ENCODE measurements around the gene TIPRL.

The TIPRL gene

DNA sequence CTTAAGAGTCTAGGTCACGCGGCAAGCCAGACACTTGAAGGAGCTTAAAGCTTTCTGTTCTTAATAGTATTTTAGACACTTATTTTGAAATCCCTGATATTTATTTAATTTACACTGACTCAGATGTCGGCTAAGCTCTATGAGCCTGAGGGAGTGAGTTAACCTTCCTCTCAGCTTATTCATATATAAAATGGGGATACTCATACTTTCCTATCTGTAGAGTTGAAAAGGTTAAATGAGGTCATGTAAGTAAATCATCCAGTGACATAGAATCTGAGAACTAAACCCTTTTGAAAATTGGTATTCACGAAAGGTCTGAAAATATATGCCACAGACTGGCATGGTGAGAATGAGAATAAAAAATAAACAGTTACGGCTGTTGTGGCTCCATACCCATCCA lies 40.6 kb upstream of the TIPRL start:
- H3K4ac ChIP-seq (ENCODE audit: low read depth, low read length) = no peak overlapping the region
- H4K12ac ChIP-seq (ENCODE audit: low read depth, low read length) = no peak overlapping the region
- no peak overlapping the region for H3K27ac ChIP-seq (ENCODE audit: low read depth, low read length)
- no peak overlapping the region for H4K8ac ChIP-seq (ENCODE audit: low read depth, low read length)
- H2BK5ac ChIP-seq (ENCODE audit: low read depth, low read length, poor library complexity) = no peak overlapping the region
- H3K9me3 ChIP-seq (ENCODE audit: insufficient read depth, low read depth, low read length) = peaks cover 2% of the 10 kb centered on the region
- DNase-seq = no peak
- no peak overlapping the region for H4K91ac ChIP-seq (ENCODE audit: low read depth, low read length)
- no CpG with 5 or more reads among the region's 5 CpGs for WGBS (ENCODE audit: extremely low coverage, insufficient coverage, insufficient read length)
- H3K79me2 ChIP-seq (ENCODE audit: control insufficient read depth, insufficient read depth, low read length, poor library complexity) = peaks cover 4% of the 10 kb centered on the region
- peaks cover 0 to 7% of the 10 kb centered on the region in 2 experiments for H3K4me1 ChIP-seq (ENCODE audit: control insufficient read depth in 1 of 2, insufficient read depth in 2 of 2, low read length in 2 of 2)
- H3K4me2 ChIP-seq (ENCODE audit: low read length) = no peak overlapping the region
- H3K18ac ChIP-seq (ENCODE audit: low read length) = no peak overlapping the region
- H2AFZ ChIP-seq (ENCODE audit: insufficient read depth, low read length, poor library complexity) = no peak overlapping the region
- no peaks in the 10 kb centered on the region for H3K36me3 ChIP-seq (ENCODE audit: control insufficient read depth in 1 of 2, insufficient read depth in 2 of 2, low read length in 2 of 2)
- H2BK120ac ChIP-seq (ENCODE audit: insufficient read depth, low read length, poor library complexity) = no peak overlapping the region
- no peak overlapping the region for H3K14ac ChIP-seq (ENCODE audit: low read length)
- no peaks in the 10 kb centered on the region for H3K27me3 ChIP-seq (ENCODE audit: insufficient read depth, low read length)
- H2BK12ac ChIP-seq (ENCODE audit: low read length) = no peak overlapping the region
- no peak overlapping the region for H3K9ac ChIP-seq (ENCODE audit: low read length)
- no peak overlapping the region for H3K4me3 ChIP-seq (ENCODE audit: low read depth, low read length)
- peaks cover 13% of the 10 kb centered on the region for H3K79me1 ChIP-seq (ENCODE audit: low read length)
- no peak overlapping the region for H3K23ac ChIP-seq (ENCODE audit: low read length)
- H2AK5ac ChIP-seq (ENCODE audit: low read length) = no peak overlapping the region

- Histone ChIP-seq H3K4me3 (ENCODE audit: low read depth, low read length) (no peak overlapping the region), H3K4ac (ENCODE audit: low read depth, low read length) (no peak overlapping the region), H3K36me3 (ENCODE audit: control insufficient read depth in 1 of 2, insufficient read depth in 2 of 2, low read length in 2 of 2) (no peaks in the 10 kb centered on the region), H3K27me3 (ENCODE audit: insufficient read depth, low read length) (no peaks in the 10 kb centered on the region), H3K79me2 (ENCODE audit: control insufficient read depth, insufficient read depth, low read length, poor library complexity) (peaks cover 4% of the 10 kb centered on the region), H2AFZ (ENCODE audit: insufficient read depth, low read length, poor library complexity) (no peak overlapping the region), H2AK5ac (ENCODE audit: low read length) (no peak overlapping the region), H3K18ac (ENCODE audit: low read length) (no peak overlapping the region), H3K9me3 (ENCODE audit: insufficient read depth, low read depth, low read length) (peaks cover 2% of the 10 kb centered on the region), H2BK12ac (ENCODE audit: low read length) (no peak overlapping the region), H4K12ac (ENCODE audit: low read depth, low read length) (no peak overlapping the region), H3K23ac (ENCODE audit: low read length) (no peak overlapping the region), H3K14ac (ENCODE audit: low read length) (no peak overlapping the region), H3K9ac (ENCODE audit: low read length) (no peak overlapping the region), H4K91ac (ENCODE audit: low read depth, low read length) (no peak overlapping the region), H3K79me1 (ENCODE audit: low read length) (peaks cover 13% of the 10 kb centered on the region), H3K4me2 (ENCODE audit: low read length) (no peak overlapping the region), H3K27ac (ENCODE audit: low read depth, low read length) (no peak overlapping the region), H4K8ac (ENCODE audit: low read depth, low read length) (no peak overlapping the region), H2BK5ac (ENCODE audit: low read depth, low read length, poor library complexity) (no peak overlapping the region), H3K4me1 (ENCODE audit: control insufficient read depth in 1 of 2, insufficient read depth in 2 of 2, low read length in 2 of 2) (peaks cover 0 to 7% of the 10 kb centered on the region in 2 experiments), H2BK120ac (ENCODE audit: insufficient read depth, low read length, poor library complexity) (no peak overlapping the region)
- no peak for DNase-seq
Observed at GRCh38 chr1:168139070-168139469, 39.7 kb upstream of the TIPRL start.

DNA sequence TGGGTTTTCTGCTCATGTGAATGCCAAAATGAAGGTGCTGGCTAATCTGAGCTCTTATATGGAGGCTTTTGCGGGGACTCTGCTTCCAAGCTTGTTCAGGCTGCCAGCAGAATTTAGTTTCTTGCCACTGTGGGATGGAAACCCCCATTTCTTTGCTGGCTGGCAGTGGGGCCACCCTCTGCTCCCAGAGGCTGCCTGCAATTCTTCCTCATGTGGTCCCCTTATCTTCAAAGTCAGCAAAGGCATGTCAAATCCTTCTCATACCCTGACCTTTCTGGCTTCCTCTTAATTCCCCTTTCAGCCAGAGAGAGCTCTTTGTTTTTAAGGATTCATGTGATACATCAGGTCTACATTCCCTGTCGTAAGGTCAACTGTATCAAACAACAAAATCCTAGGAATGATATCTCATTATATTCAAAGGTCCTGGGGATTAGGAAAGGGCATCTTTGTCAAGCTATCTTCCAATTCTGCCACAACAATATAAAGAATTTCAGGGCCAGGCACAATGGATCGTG lies 36.8 kb upstream of the TIPRL start:
- Histone ChIP-seq H4K91ac (ENCODE audit: low read depth, low read length) (no peak overlapping the region), H3K79me2 (ENCODE audit: control insufficient read depth, insufficient read depth, low read length, poor library complexity) (peaks cover 3% of the 10 kb centered on the region), H3K27me3 (ENCODE audit: insufficient read depth, low read length) (no peaks in the 10 kb centered on the region), H3K4me2 (ENCODE audit: low read length) (no peak overlapping the region), H3K18ac (ENCODE audit: low read length) (no peak overlapping the region), H2AFZ (ENCODE audit: insufficient read depth, low read length, poor library complexity) (no peak overlapping the region), H3K14ac (ENCODE audit: low read length) (no peak overlapping the region), H2BK120ac (ENCODE audit: insufficient read depth, low read length, poor library complexity) (no peak overlapping the region), H3K23ac (ENCODE audit: low read length) (no peak overlapping the region), H3K4me3 (ENCODE audit: low read depth, low read length) (no peak overlapping the region), H4K8ac (ENCODE audit: low read depth, low read length) (no peak overlapping the region), H2BK5ac (ENCODE audit: low read depth, low read length, poor library complexity) (no peak overlapping the region), H3K27ac (ENCODE audit: low read depth, low read length) (no peak overlapping the region), H2BK12ac (ENCODE audit: low read length) (no peak overlapping the region), H3K4me1 (ENCODE audit: control insufficient read depth in 1 of 2, insufficient read depth in 2 of 2, low read length in 2 of 2) (no peaks in the 10 kb centered on the region), H3K79me1 (ENCODE audit: low read length) (peaks cover 4% of the 10 kb centered on the region), H4K12ac (ENCODE audit: low read depth, low read length) (no peak overlapping the region), H3K4ac (ENCODE audit: low read depth, low read length) (no peak overlapping the region), H3K9me3 (ENCODE audit: insufficient read depth, low read depth, low read length) (peaks cover 2% of the 10 kb centered on the region), H3K36me3 (ENCODE audit: control insufficient read depth in 1 of 2, insufficient read depth in 2 of 2, low read length in 2 of 2) (no peaks in the 10 kb centered on the region), H2AK5ac (ENCODE audit: low read length) (no peak overlapping the region), H3K9ac (ENCODE audit: low read length) (no peak overlapping the region)
- no CpG with 5 or more reads among the region's 3 CpGs for WGBS (ENCODE audit: extremely low coverage, insufficient coverage, insufficient read length)
- no peak for DNase-seq

- H3K18ac ChIP-seq (ENCODE audit: low read length) = no peak overlapping the region
- WGBS (ENCODE audit: extremely low coverage, insufficient coverage, insufficient read length) = 92% methylated on average over 1 of the region's 15 CpGs
Observed at GRCh38 chr1:168145184-168146159, 33.3 kb upstream of the TIPRL start.

More at GRCh38 chr1:168145184-168146159, 33.3 kb upstream of the TIPRL start:
- H3K9me3 ChIP-seq (ENCODE audit: insufficient read depth, low read depth, low read length) = no peaks in the 10 kb centered on the region
- H3K23ac ChIP-seq (ENCODE audit: low read length) = no peak overlapping the region
- no peak overlapping the region for H3K4ac ChIP-seq (ENCODE audit: low read depth, low read length)
- no peak overlapping the region for H2BK5ac ChIP-seq (ENCODE audit: low read depth, low read length, poor library complexity)
- H3K4me1 ChIP-seq (ENCODE audit: control insufficient read depth in 1 of 2, insufficient read depth in 2 of 2, low read length in 2 of 2) = no peaks in the 10 kb centered on the region
- peak; percentile 76 to 92 for DNase-seq
- no peak overlapping the region for H4K8ac ChIP-seq (ENCODE audit: low read depth, low read length)
- H2AFZ ChIP-seq (ENCODE audit: insufficient read depth, low read length, poor library complexity) = no peak overlapping the region
- H3K27ac ChIP-seq (ENCODE audit: low read depth, low read length) = no peak overlapping the region
- H3K14ac ChIP-seq (ENCODE audit: low read length) = no peak overlapping the region
- H2BK120ac ChIP-seq (ENCODE audit: insufficient read depth, low read length, poor library complexity) = no peak overlapping the region
- H3K79me2 ChIP-seq (ENCODE audit: control insufficient read depth, insufficient read depth, low read length, poor library complexity) = no peaks in the 10 kb centered on the region
- H2BK12ac ChIP-seq (ENCODE audit: low read length) = no peak overlapping the region
- no peak overlapping the region for H4K91ac ChIP-seq (ENCODE audit: low read depth, low read length)
- no peak overlapping the region for H3K4me2 ChIP-seq (ENCODE audit: low read length)
- no peaks in the 10 kb centered on the region for H3K79me1 ChIP-seq (ENCODE audit: low read length)
- H3K36me3 ChIP-seq (ENCODE audit: control insufficient read depth in 1 of 2, insufficient read depth in 2 of 2, low read length in 2 of 2) = no peaks in the 10 kb centered on the region
- no peak overlapping the region for H3K9ac ChIP-seq (ENCODE audit: low read length)
- H4K12ac ChIP-seq (ENCODE audit: low read depth, low read length) = no peak overlapping the region
- H2AK5ac ChIP-seq (ENCODE audit: low read length) = no peak overlapping the region
- no peaks in the 10 kb centered on the region for H3K27me3 ChIP-seq (ENCODE audit: insufficient read depth, low read length)
- H3K4me3 ChIP-seq (ENCODE audit: low read depth, low read length) = no peak overlapping the region
